ENCODE data around the gene TNK2.
A peak's percentile ranks its signal among the peaks of the same experiment; 100 is the strongest.
"Not testable (repeated sequence)": the region's sequence is repeated elsewhere in the genome, so short reads cannot be mapped to it uniquely, and the experiment has no call there.

TNK2 gene

DNA sequence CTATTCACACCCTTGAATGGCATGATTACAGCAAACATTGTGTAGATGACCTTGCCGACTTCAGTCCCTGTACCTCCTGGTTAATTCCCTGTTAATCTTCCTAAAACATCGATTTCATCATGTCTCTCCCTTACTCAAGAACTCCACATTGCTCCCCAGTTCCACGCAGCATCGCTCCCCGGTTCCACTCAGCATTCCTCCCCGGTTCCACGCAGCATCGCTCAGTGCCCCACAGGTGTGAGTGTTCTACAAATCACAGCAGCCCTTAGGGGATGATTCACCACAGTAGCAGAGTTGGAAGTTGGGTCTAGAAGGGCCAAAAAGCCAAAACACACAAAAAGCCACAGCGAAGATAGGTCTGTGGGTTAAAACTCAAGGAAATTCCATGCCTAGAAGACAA, 8.6 kb upstream of the TNK2 start:
- no peak for DNase-seq (ENCODE audit: low spot score)

DNA sequence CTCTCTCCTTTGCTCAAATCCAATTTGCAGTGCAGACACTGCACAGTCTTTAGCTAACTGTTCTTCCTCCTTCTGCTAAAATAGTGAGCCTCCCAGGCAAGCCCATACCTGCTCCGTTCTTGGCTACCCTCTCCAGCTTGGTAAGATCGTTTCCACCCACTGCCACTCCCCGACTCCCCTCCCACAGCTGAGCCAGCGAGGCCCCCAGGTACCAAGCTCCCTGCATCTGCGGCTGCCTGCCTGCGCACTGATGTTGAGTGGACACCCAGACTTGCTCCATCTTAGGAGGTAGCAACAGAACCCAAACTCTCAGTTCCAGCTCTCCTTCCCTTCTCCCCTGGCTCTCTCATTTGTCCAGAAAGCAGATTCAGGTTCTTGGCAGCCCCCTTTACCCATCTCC, 7.9 kb upstream of the TNK2 start:
- no peak for DNase-seq (ENCODE audit: low spot score)

DNA sequence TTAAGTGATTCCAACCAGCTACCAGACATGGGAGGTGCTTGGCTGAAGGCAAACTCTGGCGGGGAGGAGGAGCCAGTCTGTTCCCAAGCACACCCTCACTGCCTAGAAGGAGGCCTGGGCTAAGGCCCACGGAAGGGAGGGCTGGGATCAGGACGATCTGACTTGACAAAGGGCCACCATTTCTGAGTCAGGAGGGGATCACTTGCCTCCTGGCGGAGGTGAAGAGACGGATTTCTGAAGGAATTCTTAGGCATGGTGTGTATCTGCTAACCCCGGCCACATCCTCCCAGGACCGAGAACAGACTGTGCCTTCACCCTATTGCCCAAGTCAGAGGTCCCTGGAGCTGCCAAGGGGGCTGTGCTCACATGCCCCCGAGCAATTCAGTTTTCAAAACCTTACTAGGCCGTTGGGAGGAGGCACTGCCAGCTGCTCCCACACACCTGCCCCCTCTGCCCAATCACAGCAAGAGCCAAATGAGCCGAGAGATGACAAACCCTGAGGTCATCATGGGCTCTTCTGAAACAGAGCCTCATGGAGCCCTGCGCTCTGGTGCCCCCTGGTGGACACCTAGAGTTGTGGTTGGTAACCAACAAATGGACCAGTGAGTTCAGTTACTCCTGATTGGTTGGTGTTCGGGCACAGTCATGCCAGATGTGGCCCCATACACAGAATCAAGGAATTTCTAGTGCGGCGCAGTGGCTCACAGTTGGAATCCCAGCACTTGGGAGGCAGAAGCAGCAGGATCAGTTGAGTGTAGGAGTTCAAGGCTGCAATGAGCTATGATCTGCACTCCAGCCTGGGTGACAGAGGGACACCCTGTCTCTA, 6.5 kb upstream of the TNK2 start:
- peak; percentile 97 for DNase-seq (ENCODE audit: low spot score)

DNA sequence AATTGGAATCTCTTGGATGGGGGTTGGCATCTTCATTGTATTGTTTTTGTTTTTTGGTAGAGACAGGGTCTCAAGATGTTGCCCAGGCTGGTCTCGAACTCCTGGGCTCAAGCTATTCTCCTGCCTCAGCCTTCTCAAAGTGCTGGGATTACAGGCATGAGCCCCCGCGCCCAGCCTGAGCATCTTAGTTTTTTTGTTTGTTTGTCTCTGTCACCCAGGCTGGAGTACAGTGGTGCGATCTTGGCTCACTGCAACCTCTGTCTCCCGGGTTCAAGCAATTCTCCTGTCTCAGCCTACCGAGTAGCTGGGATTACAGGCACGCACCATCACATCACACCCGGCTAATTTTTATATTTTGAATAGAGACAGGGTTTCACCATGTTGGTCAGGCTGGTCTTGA, 5.8 kb upstream of the TNK2 start:
- DNase-seq (ENCODE audit: low spot score) = not testable (repeated sequence)

DNA sequence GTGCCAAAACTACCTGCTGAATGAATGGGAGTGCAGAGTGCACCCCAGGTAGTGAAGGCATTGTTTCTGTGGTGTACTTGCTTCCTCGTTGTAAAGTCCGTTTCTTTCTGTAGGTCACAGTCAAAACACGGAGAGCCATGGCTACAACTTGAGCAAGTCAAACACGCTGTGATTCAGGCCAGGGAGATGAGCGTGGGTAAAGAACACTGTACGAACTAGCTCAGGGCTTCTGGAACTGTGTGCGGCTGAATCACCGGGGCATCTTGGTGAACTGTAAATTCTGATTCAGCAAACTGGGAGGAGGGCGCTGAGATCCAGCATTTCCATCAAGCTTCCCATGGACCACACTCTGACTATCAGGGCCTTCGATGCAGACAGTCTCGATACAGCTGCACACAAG, 5.0 kb upstream of the TNK2 start:
- DNase-seq (ENCODE audit: low spot score) = no peak

DNA sequence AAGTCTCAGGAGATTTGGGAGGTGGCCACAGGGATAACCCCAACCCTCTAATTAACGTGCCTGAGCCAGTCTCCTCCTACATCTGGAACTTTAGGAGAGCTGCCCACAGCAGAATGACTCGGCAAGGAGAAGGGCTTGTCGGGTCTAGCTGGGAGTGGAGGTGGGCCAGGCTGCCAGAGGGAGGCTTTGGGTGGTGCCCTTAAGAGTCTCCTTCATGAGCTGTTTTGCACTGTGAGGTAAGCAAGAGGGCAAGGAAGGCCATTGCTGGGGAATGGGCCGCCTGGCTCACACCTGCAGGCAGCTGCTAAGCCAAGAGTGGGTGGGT, 3.6 kb upstream of the TNK2 start:
- DNase-seq (ENCODE audit: low spot score) = no peak

DNA sequence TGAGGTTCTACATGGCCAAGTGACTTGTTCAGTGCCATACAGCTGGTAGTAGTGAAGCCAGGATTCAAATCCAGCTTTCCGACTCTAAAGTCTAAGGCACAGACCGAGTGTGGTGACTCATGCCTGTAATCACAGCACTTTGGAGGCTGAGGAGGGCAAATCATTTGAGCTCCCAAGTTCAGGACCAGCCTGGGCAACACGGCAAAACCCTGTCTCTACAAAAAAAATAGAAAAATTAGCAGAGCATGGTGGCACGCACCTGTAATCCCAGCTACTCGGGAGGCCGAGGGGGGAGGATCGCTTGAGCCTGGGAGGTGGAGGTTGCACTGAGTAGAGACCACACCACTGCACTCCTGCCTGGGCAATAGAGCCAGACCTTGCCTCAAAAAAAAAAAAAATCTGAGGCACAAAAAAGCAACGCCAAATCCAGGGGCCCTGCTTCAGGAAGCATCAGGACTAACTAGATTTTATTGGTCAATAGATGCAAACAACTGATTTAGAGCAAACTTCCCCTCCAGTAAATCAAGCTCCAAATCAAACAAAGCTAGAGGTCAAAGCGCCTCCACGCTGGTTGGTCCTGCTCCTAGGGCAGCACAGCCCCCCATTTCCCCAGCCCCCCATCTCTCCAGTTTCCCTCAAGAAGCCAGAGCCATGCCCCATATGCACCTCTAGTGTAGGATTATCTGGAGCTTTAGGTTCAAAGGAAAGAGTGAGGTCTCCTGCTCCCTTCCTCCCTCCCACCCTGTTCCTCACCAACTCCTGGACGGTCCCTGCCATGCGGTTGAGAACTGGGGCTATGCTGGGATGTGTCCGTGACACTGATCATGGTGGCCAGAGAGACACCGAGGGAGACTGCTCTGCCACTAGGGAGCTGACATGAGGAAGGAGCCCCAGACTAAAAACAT, 2.9 kb upstream of the TNK2 start:
- DNase-seq (ENCODE audit: low spot score) = no peak

DNA sequence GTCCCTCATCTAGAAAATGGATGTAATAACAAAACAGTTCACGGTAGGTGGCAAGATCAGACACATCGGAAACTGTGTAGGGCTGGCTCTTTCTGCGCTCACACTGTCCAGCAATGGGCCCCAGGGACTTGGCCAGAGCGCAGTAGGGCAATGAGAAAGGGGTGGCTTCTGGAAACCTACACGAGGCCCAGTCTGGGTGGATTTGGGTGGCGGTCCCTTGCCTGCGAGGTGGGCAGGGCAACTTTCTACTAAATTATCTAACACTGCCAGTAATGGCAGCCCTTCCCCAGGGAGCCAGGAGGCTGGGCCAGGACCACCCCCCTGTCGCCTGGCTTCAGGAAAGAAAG, 2.1 kb upstream of the TNK2 start:
- DNase-seq (ENCODE audit: low spot score) = no peak

DNA sequence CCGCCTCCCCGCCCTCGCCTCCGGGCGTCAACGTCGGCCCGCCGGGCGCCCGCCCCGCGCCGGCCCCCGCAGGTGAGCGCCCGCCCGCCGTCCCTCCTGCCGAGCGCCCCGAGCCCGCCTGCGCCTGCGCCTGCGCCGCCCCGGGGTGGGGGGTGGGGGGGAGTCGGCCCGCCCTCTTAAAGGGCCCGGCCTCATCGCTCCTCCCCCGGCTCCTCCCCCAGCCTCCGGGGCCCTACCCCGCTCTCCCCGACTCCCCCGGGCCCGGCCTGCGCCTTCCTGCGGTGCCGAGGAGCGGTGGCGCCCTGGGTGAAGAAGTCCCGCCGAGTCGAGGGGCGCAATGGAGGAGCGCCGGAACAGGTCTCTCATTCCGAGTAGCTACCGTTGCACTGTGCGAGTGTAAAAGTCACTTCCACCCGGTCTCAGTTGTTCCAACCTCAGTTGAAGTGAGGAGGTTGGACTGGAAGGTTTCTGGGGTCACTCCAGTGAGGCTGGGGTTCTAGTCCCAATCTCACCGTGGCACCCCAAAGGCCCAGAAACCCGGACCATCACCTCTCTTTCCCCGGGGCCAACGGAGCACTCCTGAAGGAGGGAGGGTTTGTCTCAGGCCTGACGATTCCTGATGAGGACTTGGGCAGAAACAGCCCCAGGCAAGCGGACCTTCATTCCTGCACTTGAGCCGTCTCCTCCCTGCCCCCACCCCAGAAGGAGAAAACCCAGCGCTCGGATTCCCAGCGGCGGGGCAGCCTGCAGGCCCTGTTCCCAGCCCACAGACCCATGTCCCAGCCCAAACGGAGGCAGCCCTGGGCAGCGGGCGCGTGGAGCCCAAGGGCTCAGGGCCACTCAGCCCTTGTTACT, 1.5 kb upstream of the TNK2 start:
- DNase-seq (ENCODE audit: low spot score) = peak; percentile 97

DNA sequence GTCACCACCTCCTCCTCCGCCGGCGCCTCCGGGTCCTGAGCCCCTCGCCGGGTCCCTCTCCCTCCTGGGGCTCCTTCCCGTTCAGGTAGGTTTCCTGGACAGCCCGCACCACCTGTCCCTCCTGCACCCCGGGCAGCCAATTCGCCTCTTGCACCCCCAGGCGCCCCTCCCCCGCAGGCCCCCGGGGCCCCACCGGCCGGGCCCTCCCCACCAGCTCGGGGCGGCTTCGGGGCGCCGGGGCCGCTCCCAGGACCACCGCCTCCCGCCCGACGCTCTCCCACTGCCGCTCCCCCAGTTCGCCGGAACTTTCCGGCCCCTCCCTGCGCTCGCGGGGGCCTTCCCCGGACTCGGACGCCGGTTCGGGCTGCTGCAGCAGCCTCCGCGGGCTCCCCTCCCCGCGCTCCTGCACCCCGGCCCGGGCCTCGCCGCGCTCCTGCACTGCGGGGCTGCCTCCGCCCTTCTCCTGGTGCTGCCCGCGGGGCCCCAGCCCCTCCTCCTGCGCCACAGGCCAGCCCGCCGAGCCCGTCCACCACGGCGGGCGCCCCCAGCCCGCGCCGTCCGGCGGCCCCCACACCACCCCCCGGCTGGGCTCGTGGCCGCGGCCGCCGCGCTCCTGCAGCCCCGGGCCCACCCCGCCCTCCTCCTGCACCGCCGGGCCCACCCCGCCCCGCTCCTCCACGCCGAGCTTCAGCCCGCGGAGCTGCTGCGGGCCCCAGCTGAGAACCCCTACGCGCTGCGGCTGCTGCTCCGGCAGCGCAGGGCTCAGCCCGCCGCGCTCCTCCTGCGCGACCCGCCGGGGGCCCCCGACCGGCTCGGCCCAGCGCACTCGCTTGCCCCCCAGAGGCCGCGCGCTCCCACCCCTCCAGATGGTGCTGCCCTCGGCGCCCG, 587 bp upstream of the TNK2 start:
- no peak for DNase-seq (ENCODE audit: low spot score)

DNA sequence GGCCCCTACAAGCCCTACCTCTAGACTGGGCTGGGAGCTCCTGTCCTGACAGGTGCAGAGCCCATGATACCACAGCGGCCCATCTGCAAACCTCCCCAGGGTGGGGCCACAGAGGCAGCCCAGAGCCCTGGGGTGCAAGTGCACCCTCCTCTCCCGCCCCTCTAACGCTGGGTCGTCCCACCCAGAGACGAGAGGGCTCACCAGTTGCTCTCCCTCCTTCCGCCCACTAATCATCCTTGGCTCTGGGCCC, 742 bp downstream of the TNK2 start:
- DNase-seq (ENCODE audit: low spot score) = no peak

DNA sequence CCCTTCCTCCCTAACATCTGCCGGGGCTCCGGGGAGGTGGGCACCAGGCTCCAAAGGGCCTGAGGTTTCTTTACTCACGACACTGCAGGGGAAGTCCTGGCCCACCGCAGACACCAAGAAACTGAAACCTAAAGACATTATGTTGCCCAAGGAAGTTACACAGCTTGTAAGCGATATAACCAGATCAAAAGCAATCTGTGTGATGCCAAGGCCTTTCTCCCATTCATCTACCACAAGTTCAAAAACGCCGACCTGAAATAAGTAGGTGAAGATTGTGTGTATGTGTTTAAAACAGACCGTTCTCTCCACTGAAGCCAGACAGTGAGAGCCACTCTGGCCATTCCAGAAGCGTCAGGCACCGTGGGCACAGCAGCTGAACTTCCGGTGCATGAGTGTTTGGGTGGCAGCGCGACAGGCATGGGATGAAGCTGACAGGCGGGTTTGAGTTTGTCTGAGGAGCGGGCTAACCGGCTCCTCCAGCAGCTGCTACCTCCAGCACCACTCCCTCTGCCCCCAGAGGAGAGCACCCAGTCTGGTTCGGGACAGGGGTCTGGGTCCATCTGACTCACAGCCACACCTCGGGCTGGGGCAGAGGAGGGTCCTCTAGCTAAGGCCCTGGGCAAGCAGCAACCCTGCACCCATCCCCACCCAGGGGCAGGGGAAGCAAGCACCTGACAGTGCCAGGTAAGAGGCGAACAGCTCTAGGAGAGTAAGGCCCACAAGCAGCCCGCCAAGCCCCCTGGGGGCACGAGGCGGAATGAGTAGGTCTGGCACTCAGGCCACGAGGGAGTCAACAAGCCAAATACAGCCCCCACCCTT, 1.3 kb downstream of the TNK2 start:
- DNase-seq (ENCODE audit: low spot score) = no peak

DNA sequence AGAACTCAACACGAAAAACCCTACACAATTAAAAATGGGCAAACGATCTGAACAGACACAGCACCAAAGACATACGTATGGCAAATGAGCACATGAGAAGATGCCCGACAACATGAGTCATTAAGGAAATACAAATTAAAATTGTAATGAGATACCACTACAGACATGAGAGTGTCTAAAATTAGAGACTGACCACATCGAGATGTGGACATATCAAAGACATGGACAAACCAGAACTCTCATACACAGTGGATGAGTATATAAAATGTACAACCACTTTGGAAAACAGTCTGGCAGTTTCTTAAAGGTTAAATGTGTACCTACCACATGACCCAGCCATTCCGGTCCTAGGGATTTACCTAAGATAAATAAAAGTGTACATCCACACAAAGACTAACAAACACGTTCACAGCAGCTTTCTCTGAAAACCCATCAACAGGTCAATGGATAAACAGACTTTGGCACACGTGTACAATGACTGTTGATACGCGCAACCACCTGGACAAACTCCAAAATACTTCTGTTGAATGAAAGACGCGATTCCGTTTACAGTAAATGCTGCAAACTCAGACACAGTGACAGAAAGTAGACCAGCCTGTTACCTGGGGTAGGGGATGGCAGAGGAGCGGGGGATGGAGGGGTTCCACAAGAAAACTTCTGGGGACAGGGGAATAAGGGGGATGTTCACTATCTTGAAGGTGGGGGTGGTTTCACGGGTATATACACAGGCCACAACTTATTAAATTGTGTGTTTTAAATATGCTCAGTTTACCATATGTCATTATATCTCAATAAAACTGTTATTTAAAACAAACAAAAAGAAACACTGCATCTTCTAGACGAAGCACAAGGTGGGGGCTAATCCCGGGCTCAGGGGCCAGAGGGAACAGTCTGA, 2.1 kb downstream of the TNK2 start:
- no peak for DNase-seq (ENCODE audit: low spot score)

DNA sequence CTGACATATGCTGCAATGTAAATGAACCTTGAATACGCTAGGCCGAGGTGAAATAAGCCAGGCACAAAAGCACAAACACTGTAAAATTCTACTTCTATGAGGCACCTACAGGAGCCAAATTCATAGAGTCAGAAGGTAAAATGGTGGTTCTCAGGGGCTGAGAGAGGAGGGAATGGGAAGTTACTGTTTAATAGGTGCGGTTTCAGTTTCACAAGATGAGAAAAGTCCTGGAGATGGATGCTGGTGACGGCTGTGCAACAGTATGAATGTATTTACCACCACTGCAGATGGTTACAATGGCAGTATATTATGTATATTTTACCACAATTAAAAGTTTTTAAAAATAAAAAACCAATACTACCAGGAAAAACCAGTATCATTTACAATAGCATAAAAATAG, 4.0 kb downstream of the TNK2 start:
- DNase-seq (ENCODE audit: low spot score) = no peak

DNA sequence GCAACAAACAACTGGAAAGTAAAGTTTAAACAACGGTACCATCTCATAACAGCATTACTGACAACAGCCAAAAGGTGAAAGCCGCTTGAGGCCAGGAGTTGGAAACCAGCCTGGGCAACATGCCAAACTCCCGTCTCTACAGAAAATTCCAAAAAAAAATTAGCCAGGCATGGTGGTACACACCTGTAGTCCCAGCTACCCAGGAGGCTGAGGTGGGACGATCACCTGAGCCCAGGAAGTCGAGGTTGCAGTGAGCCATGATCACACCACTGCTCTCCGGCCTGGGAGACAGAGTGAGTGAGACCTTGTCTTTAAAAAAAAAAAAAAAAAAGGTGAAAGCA, 4.4 kb downstream of the TNK2 start:
- no peak for DNase-seq (ENCODE audit: low spot score)

DNA sequence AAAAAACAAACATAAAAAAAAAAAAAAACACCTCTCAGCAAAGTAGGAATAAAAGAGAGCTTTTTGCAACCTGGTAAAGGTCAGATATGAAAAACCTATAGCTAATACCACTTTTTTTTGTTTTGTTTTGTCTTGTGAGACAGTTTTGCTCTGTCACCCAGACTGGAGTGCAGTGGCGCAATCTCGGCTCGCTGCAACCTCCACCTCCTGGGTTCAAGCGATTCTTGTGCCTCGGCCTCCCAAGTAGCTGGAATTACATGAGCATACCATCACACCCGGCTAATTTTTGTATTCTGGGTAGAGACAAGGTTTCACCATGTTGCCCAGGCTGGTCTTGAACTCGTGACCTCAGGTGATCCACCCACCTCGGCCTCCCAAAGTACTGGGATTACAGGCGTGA, 5.7 kb downstream of the TNK2 start:
- not testable (repeated sequence) for DNase-seq (ENCODE audit: low spot score)

DNA sequence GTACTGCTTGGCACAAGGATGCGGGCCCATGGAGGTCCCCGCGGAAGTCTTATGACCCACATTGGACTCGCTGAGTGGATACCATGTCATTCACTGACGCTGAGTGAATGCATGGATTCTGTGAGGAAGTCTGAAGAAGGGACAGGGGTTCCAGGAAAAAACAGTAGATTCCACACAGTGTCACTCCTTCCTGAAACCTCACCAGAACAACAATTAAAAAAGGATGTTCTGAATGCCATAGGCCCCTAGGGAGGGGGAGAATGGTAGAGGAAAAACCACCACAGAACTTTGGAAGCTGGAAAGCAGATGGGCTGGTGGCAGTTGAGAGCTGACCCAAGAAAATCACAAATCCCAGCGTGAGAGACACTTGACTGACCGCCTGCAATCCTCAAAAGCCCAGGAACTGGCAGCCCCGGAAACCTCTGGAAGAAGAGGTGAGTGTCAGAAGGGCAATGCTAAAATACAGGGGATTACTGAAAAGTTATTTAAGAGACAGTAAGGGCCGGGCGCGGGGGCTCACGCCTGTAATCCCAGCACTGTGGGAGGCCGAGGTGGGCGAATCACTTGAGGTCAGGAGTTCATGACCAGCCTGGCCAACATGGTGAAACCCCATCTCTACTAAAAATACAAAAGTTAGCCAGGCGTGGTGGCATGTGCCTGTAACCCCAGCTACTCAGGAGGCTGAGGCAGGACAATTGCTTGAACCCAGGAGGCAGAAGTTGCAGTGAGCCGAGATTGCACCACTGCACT, 6.3 kb downstream of the TNK2 start:
- DNase-seq (ENCODE audit: low spot score) = not testable (repeated sequence)

DNA sequence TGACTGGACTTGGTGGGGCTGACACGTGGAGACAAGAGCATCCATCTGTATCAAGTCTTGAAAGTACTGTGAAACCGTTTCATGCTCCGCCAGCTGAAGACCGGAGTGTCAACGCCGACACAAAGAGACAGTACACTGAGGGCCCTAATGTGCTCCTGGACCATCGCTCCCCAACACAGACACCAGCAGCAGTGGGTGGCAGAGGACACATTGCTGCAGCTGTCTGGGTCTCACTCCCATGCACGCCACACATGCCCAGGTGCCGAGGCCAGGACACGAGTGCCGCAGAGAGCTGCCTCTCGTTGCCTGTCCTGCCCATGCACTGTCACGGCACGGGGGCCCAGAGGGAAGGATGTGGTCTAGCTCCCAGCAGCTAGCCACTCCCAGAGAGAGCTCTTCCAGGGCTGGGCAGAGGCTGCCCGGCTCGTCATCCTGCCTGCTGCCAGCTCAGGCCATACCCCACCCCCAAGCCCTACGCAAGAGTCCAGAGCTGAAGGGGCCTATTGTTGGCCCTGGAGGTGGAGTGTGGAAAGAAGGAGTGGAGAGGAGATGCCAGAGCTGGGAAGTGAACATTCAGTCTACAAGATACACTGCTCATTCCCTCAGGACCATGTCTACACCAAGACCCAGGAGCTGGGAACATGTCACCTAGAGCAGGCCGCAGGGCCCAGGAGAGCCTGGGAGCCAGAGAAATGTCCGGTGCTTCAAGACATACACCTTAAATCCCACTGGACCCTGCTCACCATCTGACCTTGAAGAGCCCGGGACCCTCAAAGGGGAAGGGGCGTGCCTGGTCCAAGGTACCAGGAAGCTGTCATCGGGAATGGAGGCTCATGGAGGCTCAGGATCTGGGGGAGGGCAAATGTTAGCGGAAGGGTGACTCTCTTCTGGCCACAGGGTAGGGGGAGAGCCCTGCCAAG, 7.7 kb downstream of the TNK2 start:
- no peak for DNase-seq (ENCODE audit: low spot score)

All from hepatic stellate cell (primary cell).